ENCODE measurements around the gene FNDC1. TPM values are rescaled to one million over a fixed set of nuclear protein-coding genes. Genes with fewer than 3 reads are reported as not detected.

Gene FNDC1
- total RNA-seq, 1 donor from 2014 or later, result 0.12 TPM

DNA sequence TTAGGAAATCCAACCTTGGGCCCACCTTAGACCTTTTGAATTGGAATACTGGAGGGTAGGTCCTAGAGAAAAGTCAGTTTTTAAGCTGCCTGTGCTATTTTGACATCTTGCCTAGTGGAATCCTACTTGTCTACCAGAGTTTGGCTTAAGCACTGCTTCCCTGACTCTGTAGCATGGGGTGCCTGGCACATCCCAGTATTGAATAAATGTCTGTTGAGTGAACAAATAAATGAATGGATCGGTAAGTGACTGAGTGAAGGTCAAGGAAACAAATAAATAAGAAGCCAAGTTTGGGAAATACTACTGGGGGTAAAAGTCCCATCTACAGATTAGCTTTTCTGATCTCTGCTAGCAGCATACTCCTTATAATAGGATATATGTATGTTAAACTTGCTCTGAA, 140.5 kb downstream of the FNDC1 start:
- ATAC-seq, result no peak

DNA sequence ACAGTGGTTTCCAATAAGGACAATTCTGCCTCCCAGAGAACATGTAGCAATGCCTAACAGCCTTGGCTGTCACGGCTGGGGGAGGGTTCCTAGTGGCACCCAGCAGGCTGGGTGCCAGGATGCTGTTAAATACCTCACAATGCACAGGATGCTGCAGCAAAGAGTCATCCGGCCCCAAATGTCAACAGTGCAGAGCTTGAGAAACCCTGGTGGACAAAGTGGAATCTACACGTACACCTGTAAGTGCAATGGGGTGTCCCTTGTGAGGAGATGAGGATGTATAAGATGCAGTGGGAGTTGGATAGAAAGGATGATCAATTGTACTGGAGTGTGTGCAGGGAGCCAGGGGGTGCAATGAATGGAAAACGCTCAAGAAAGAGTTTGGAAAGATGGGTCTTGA, 142.4 kb downstream of the FNDC1 start:
- peak; percentile 36 for ATAC-seq

DNA sequence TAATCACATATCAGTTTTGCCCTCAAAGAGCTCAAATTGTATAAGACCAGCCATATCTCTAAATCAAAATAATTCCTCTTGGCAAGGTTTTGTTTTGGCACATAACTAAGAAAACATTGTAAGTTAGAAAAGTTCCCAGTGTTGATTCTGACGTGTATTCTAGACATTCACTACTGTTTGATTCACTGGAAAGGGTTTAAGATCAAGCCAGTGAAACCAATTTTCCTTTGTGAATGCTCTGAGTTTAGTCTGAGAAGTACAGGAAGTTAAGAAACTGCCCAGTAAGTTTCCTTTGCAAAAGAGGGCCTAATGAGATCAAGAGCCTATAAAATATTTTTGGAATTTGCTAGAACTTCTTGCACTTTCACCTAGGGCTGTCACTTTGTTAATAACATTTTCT, 143.0 kb downstream of the FNDC1 start:
- no peak for ATAC-seq

DNA sequence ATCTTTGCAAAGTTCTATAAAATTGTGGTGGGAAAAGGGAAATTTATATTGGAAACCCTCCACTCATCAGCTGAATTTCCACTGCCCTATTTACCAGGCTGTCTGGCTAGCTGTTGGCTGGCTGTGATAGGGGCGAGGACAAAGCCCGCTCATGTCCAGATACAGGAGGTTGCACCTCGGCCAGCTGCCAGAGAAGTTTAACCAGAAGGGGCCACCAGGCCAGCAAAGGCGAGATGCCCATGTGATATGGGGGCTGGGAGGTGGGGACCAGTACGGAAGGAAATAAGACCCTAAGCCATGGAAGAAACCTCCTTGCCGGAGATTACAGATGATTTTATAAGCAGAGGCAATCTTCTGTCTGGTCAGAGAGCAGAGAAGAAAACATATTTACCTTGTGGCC, 143.8 kb downstream of the FNDC1 start:
- no peak for ATAC-seq

DNA sequence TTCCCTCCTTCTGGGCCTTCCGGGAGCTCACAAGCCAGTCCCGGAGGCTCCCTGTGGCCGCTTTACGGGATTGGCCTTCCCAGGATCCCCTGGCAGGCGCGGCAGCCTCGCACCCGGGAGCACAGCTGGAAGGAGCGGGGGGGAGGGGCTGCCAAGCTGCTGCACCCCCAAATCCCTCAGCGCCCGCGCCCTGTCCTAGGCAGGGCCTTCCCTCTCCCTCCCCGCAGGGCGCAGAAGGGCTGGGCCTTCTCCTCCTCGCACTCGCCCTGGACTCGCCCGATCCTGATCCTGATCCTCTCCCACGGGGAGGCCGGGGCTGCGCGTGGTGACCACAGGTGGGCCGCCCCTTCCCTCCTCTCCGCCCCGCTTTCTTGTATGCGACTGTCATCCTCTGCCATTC, 146.4 kb downstream of the FNDC1 start:
- ATAC-seq, result peak; percentile 13

DNA sequence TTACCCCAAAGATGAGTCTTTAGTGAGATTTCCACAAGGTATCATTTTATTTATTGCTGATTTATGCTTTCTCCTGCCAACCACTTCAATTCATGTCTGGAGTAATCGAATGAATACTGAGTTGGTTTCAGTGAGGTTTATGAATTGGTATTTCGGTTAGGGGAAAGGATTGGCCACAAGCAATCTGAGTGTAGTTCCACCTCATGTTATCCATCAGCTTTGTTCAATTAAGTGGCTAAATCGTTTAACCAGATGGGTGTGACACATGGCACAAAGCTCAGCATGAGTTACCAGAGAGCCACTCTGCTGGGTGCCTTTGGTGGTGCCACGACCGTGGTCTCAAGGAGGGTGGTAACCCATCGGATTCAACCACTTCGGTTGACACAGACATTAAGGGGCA, 148.2 kb downstream of the FNDC1 start:
- no peak for ATAC-seq

DNA sequence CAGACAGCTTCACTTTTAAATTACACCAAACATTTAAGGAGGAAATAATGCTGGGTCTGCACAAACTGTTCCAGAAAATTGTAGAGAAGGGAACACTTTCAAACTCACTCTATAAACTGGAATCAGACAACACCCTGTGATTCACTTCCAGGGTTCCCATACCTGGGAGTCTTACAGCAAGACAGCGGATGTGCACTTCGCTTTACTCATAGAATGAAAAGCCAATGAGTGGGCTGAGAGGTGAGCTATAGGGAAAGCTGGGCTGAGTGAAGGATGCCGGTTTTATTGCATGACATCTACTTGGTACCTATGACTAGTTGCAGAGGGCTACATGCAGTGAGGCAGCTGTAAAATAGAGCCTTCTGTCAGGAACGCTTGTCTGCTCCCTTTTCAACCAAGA, 152.1 kb downstream of the FNDC1 start:
- ATAC-seq, result no peak

Other genes with a start within 250 kb of the FNDC1 start
- 13.4 TPM for gene RSPH3, start 169.2 kb upstream of the FNDC1 start, total RNA-seq
- gene TAGAP, start 124.4 kb upstream of the FNDC1 start, total RNA-seq, result 0.92 TPM

Data from esophagus mucosa (tissue), 1 donor.